Activated CD8-positive, alpha-beta T cell treated with anti-CD3 and anti-CD28 coated beads for 36 hours (primary cell): ENCODE measurements around the gene LRP8. TPM values are rescaled to one million over a fixed set of nuclear protein-coding genes. Genes with fewer than 3 reads are reported as not detected.

ENCODE experiments used
- ATAC-seq: fragments of 200-7000 bp; cut with Tn5 transposase; one replicate; pipeline ENCODE4 v1.10.0; 2021; ENCODE audit warnings: mild to moderate bottlenecking, moderate library complexity
- CTCF ChIA-PET: fragments of 350-600 bp; sonication (Branson Sonifier 250); formaldehyde crosslinking; loops from one replicate; lab custom pipeline; 2021; ENCODE audit warnings: antibody characterized with exemption; lab: Charles Lee
- POLR2A ChIA-PET: fragments of 350-600 bp; sonication (Branson Sonifier 250); formaldehyde crosslinking; loops from one replicate; lab custom pipeline; 2021; ENCODE audit warnings: antibody characterized with exemption; lab: Charles Lee
- DNase-seq: peaks from one replicate; pipeline ENCODE4 v3.0.0-alpha.2; 2020
- H3K27ac Mint-ChIP-seq: one replicate; pipeline ENCODE4 v1.8.0; 2021; ENCODE audit warnings: mild to moderate bottlenecking, mixed read lengths
- H3K27me3 Mint-ChIP-seq: one replicate; pipeline ENCODE4 v1.8.0; 2021; ENCODE audit warnings: mixed read lengths
- H3K36me3 Mint-ChIP-seq: one replicate; pipeline ENCODE4 v1.8.0; 2021; ENCODE audit warnings: low read depth, mixed read lengths
- H3K4me1 Mint-ChIP-seq: one replicate; pipeline ENCODE4 v1.8.0; 2021; ENCODE audit warnings: low read depth, mixed read lengths
- H3K4me3 Mint-ChIP-seq: one replicate; pipeline ENCODE4 v1.8.0; 2021; ENCODE audit warnings: mild to moderate bottlenecking, moderate library complexity, mixed read lengths
- H3K9me3 Mint-ChIP-seq: one replicate; pipeline ENCODE4 v1.8.0; 2021; ENCODE audit warnings: mixed read lengths
- intact Hi-C: fragments of 100-400 bp; cut with micrococcal nuclease; formaldehyde crosslinking; loops from one replicate; pipeline ENCODE4 v1.10.0; 2022
- total RNA-seq, 2 experiments: library from RNA; stranded (reverse); gene quantifications; one replicate each; pipeline ENCODE4 v1.2.3, GENCODE V29; 2021
- TF ChIP-seq, protein P1 (sequence below): fragments of 200-600 bp; IDR thresholded peaks from one replicate; pipeline ENCODE4 v1.8.0; 2022; ENCODE audit warnings: antibody characterized with exemption, mild to moderate bottlenecking

Gene LRP8
- total RNA-seq, 2 experiments from 2014 or later = 39.9 to 41.6 TPM

DNA sequence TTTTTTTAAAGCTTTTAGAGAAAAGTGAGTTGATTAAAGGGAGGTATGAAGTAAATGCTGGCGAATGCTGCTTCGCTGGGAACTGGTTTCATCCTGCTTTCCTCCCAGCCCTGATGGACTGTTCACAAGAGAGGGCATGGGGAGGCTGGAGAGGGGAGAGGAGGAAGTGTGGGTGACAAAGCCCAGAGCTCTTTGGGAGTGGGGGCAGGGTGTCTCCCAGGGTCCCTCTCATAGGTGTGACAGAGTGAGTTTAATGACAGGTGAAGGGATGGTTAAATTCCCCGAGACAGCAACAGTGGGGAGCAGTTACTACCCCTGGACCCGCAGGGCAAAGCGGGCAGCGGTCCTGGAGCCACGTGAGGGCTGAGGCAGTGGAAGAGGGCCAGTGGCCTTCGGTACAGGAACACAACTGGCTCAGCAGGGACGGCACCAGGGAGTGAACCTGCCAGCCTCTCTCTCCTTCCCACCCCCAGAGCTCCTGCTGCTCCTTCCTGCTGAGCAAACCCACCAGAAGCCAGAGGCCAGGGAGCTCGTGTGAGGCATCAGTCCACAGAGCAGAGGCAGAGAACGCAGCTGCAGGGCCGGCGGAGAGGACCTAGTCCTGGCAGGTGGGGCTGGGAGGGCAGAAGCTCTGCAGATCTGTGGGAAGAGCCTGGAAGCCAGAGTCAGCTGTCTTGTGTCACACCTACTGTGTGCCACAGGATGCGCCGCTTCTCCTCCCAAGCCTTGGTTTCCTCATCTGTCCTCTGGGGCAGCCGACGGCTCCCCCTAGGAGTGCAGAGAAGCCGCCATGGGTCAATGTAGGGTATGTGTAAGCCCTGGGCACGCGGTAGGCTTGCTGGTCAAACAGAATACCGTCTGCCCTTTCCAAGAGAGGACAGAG, 20.9 kb upstream of the LRP8 start:
- CTCF ChIA-PET = no interaction called here
- no peak for DNase-seq
- H3K36me3 Mint-ChIP-seq = no peaks in the 10 kb centered on the region
- H3K27me3 Mint-ChIP-seq = no peaks in the 10 kb centered on the region
- ATAC-seq = no peak
- H3K9me3 Mint-ChIP-seq = no peaks in the 10 kb centered on the region
- H3K4me3 Mint-ChIP-seq = no peak overlapping the region
- TF ChIP-seq, protein P1, sequence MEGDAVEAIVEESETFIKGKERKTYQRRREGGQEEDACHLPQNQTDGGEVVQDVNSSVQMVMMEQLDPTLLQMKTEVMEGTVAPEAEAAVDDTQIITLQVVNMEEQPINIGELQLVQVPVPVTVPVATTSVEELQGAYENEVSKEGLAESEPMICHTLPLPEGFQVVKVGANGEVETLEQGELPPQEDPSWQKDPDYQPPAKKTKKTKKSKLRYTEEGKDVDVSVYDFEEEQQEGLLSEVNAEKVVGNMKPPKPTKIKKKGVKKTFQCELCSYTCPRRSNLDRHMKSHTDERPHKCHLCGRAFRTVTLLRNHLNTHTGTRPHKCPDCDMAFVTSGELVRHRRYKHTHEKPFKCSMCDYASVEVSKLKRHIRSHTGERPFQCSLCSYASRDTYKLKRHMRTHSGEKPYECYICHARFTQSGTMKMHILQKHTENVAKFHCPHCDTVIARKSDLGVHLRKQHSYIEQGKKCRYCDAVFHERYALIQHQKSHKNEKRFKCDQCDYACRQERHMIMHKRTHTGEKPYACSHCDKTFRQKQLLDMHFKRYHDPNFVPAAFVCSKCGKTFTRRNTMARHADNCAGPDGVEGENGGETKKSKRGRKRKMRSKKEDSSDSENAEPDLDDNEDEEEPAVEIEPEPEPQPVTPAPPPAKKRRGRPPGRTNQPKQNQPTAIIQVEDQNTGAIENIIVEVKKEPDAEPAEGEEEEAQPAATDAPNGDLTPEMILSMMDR = no peak
- H3K27ac Mint-ChIP-seq = no peak overlapping the region
- POLR2A ChIA-PET = no interaction called here
- intact Hi-C loops = no loop called here
- no peaks in the 10 kb centered on the region for H3K4me1 Mint-ChIP-seq

DNA sequence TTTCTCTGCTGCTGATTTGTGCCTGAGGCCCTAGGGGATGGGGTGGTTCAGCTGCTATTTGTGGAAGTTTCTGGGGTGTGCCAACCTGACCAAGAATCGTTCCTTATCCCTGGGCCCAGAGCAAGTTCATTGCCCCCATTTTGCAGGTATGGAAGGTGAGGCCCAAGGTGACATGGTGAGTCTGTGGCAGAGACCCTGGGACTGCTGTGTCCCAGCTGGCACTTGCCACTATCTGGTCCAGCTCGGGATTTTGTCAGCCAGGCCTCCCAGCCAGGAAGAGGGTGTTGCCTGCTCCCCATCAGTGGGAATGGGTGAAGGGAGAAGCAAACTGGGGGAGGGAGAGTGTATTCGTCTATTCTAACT, 18.9 kb upstream of the LRP8 start:
- Mint-ChIP-seq H3K4me3 (no peak overlapping the region), H3K36me3 (peaks cover 2% of the 10 kb centered on the region), H3K27me3 (no peaks in the 10 kb centered on the region), H3K9me3 (peaks cover 2% of the 10 kb centered on the region), H3K4me1 (no peaks in the 10 kb centered on the region), H3K27ac (no peak overlapping the region)
- no peak for ATAC-seq
- intact Hi-C loops = no loop called here
- ChIA-PET POLR2A (interaction anchor here (1.1 to 1.8 kb wide), 2 partner anchors 10 to 20 kb away, joined by 3 to 5 read pairs; no protein-coding TSS in a partner anchor), CTCF (no interaction called here)
- DNase-seq = no peak
- TF ChIP-seq, protein P1 = no peak

DNA sequence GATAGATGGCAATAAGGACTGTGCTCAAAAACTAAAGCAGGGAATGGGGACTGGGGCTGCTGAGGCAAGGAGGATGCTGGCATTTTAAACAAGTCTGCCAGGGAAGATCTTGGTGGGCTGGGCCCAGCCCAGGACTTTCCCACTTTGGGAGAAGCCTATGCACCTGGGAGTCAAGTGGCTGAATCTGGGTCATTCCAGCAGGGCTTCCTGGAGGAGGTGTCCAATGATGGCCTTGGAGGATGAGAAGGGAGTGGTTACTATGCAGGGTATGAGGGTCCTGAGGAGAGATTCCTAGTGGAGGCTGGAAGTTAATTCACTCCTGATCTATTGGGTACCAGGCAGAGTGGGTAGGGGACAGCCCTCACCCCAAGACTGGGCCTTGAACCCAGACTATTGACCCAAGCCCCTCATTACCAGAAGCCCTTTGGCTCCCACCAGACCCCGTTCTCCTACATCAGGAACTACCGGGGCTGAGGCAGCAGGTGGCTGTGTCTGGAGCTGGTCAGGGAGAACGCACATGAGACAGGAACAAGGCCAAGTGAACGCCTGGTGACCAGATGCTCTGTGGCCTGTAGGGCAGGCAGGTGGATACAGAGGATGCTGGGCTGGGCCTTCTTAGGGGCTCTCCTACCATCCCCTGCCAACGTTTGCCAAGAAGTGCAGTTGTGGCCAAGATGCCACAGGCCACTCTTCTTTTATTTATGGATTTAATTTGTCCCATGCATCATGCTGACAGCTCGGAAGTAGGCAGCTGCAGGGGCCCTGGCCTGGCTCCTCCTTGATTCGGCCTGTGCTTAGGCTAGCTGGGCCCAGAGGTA, 18.3 kb upstream of the LRP8 start:
- ATAC-seq (no peak), DNase-seq (no peak)
- intact Hi-C loops = no loop called here
- peaks cover 1% of the 10 kb centered on the region for H3K4me1 Mint-ChIP-seq
- CTCF ChIA-PET = no interaction called here
- H3K27ac Mint-ChIP-seq = no peak overlapping the region
- H3K4me3 Mint-ChIP-seq = no peak overlapping the region
- POLR2A ChIA-PET = interaction anchor here (1.1 to 1.8 kb wide), 2 partner anchors 11 to 19 kb away, joined by 3 to 5 read pairs; no protein-coding TSS in a partner anchor
- H3K36me3 Mint-ChIP-seq = peaks cover 2% of the 10 kb centered on the region
- peaks cover 5% of the 10 kb centered on the region for H3K9me3 Mint-ChIP-seq
- H3K27me3 Mint-ChIP-seq = no peaks in the 10 kb centered on the region
- TF ChIP-seq, protein P1 = no peak

DNA sequence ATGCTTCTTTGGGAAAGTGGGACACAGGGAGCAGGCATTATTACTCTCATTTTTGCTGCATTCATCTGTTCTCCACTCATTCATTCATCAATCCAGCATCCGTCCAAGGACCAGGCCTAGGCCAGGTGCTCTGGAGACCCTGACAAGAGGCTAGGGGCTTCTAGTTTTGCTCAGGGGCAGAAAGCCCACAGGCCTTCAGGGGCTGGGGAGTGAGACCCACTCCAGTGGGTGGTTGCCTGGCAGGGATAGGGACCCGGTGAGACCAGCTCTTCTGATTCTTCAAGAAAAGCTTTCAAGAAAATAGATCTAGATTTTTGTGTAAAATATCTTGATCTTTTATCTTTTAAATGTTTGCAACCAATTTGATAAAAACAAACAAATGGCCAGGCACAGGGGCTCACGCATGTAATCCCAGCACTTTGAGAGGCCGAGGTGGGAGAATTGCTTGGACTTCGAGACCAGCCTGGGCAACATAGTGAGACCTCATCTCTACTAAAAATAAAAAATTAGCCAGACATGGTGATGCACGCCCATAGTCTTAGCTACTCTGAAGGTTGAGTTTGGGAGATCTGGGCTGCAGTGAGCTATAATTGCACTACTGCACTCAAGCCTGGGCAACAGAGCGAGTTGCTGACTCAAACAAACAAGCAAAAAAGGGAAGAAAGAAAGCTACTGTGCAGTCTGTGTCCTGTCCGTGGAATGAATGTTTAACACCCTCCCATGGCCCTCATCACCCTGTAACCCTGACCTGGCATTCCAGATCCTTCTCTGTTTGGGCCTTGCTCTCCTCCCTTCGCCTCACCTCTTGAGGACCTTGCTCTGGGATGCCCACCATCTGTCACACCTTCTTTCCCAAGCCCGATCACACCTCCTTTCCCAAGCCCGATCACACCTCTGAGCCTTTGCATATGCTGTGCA, 17.3 kb upstream of the LRP8 start:
- no peak for ATAC-seq
- no peak overlapping the region for H3K4me3 Mint-ChIP-seq
- CTCF ChIA-PET = interaction anchor here (1.1 kb wide), 2 partner anchors 48 to 67 kb away, joined by 3 read pairs; no protein-coding TSS in a partner anchor

More for the DNA sequence above, 17.3 kb upstream of the LRP8 start:
- DNase-seq = no peak
- intact Hi-C loops = no loop called here
- TF ChIP-seq, protein P1 = no peak
- Mint-ChIP-seq H3K36me3 (peaks cover 2% of the 10 kb centered on the region), H3K27me3 (no peaks in the 10 kb centered on the region), H3K27ac (no peak overlapping the region), H3K4me1 (peaks cover 6% of the 10 kb centered on the region), H3K9me3 (peaks cover 8% of the 10 kb centered on the region)
- POLR2A ChIA-PET = interaction anchor here (0.6 to 1.0 kb wide), 2 partner anchors 24 to 686 kb away, joined by 3 read pairs; no protein-coding TSS in a partner anchor
